ENCODE data around the gene CFAP74.

DNA sequence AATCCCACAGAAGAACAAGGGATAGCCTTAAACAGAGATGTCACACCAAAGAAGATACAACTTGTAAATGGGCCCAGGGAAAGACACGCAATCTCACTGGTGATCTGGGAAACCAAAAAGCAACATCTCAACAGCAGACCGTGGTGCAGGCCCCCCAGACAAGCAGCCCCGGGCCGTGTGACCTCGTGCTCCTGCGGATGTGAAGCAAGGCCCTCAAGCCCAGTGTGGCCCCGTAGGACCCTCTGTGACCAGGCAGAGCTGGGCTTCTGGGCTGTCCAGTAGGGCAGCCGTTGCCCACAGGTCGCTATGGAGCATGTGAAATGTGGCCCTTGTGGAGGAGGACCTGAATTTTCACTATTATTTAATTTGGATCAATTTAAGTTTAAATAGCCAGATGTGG, 49.6 kb downstream of the CFAP74 start:
- TF ChIP-seq, protein P1, sequence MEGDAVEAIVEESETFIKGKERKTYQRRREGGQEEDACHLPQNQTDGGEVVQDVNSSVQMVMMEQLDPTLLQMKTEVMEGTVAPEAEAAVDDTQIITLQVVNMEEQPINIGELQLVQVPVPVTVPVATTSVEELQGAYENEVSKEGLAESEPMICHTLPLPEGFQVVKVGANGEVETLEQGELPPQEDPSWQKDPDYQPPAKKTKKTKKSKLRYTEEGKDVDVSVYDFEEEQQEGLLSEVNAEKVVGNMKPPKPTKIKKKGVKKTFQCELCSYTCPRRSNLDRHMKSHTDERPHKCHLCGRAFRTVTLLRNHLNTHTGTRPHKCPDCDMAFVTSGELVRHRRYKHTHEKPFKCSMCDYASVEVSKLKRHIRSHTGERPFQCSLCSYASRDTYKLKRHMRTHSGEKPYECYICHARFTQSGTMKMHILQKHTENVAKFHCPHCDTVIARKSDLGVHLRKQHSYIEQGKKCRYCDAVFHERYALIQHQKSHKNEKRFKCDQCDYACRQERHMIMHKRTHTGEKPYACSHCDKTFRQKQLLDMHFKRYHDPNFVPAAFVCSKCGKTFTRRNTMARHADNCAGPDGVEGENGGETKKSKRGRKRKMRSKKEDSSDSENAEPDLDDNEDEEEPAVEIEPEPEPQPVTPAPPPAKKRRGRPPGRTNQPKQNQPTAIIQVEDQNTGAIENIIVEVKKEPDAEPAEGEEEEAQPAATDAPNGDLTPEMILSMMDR (IDR thresholded peaks at IDR 0.05), result no peak
- TF ChIP-seq POLR2A (IDR thresholded peaks at IDR 0.05), result no peak
